HepG2 (cell line): Measurements from ENCODE around the gene CD7. TPM values are rescaled to one million over a fixed set of nuclear protein-coding genes. Genes with fewer than 3 reads are reported as not detected.

ENCODE experiments used
- EED ChIP-seq: sonication (generic); formaldehyde crosslinking; IDR thresholded peaks from 2 replicates; pipeline ENCODE4 v1.5.0; 2020; ENCODE audit warnings: mild to moderate bottlenecking, missing genetic modification reagents
- ESRRA ChIP-seq: sonication (generic); formaldehyde crosslinking; IDR thresholded peaks from 2 replicates; pipeline ENCODE4 v1.5.1; 2020; ENCODE audit warnings: mild to moderate bottlenecking, low read depth, missing genetic modification reagents
- KAT2B ChIP-seq: fragments of 150-350 bp; IDR thresholded peaks from 2 replicates; pipeline ENCODE4 v1.6.1; 2014; ENCODE audit warnings: low read depth, low read length, borderline replicate concordance
- NR2F1 ChIP-seq, 2 experiments: fragments of 450-650 bp in 1 of 2; formaldehyde crosslinking in 1 of 2; IDR thresholded peaks; 2 replicates each; pipeline versions ENCODE4 v1.5.0 to v1.6.1; 2016 to 2020; ENCODE audit warnings: mild to moderate bottlenecking in 1 of 2, missing compliant biosample characterization in 1 of 2, missing genetic modification reagents in 1 of 2, moderate library complexity in 1 of 2
- RXRA ChIP-seq: sonication (generic); formaldehyde crosslinking; IDR thresholded peaks from 2 replicates; pipeline ENCODE4 v1.5.1; 2020; ENCODE audit warnings: missing genetic modification reagents
- SATB2 ChIP-seq: sonication (generic); formaldehyde crosslinking; IDR thresholded peaks from 2 replicates; pipeline ENCODE4 v1.5.0; 2020; ENCODE audit warnings: missing genetic modification reagents
- SCMH1 ChIP-seq: sonication (generic); formaldehyde crosslinking; IDR thresholded peaks from 2 replicates; pipeline ENCODE4 v1.9.0; 2021; ENCODE audit warnings: missing genetic modification reagents, mild to moderate bottlenecking, borderline replicate concordance
- SRSF4 ChIP-seq: fragments of 200-400 bp; formaldehyde crosslinking; IDR thresholded peaks from one replicate; pipeline ENCODE4 v1.6.1; 2018; ENCODE audit warnings: mild to moderate bottlenecking, low read depth, low read length, moderate library complexity; ENCODE audit not compliant: poor library complexity, severe bottlenecking
- WIZ ChIP-seq: sonication (generic); formaldehyde crosslinking; IDR thresholded peaks from 2 replicates; pipeline ENCODE4 v1.5.1; 2020; ENCODE audit warnings: mild to moderate bottlenecking, missing genetic modification reagents
- ZNF230 ChIP-seq: sonication (generic); formaldehyde crosslinking; IDR thresholded peaks from 2 replicates; pipeline ENCODE4 v1.4.0; 2020; ENCODE audit warnings: mild to moderate bottlenecking, missing genetic modification reagents
- ZNF260 ChIP-seq: sonication (generic); formaldehyde crosslinking; IDR thresholded peaks from 2 replicates; pipeline ENCODE4 v1.4.0; 2020; ENCODE audit warnings: missing genetic modification reagents, low read depth, mild to moderate bottlenecking, borderline replicate concordance
- ZNF292 ChIP-seq: sonication (generic); formaldehyde crosslinking; IDR thresholded peaks from 2 replicates; pipeline ENCODE4 v1.8.1; 2022; ENCODE audit warnings: mild to moderate bottlenecking, low read depth, missing genetic modification reagents, borderline replicate concordance
- ZNF350 ChIP-seq: sonication (generic); formaldehyde crosslinking; IDR thresholded peaks from 2 replicates; pipeline ENCODE4 v1.4.0; 2020; ENCODE audit warnings: mild to moderate bottlenecking, low read depth, missing genetic modification reagents, borderline replicate concordance
- ZNF496 ChIP-seq: sonication (generic); formaldehyde crosslinking; IDR thresholded peaks from 2 replicates; pipeline ENCODE4 v1.8.1; 2023; ENCODE audit warnings: mild to moderate bottlenecking, moderate library complexity, missing genetic modification reagents; ENCODE audit not compliant: insufficient replicate concordance
- ZSCAN30 ChIP-seq: sonication (generic); formaldehyde crosslinking; IDR thresholded peaks from 2 replicates; pipeline ENCODE4 v1.5.0; 2020; ENCODE audit warnings: mild to moderate bottlenecking, missing genetic modification reagents
- polyA plus RNA-seq, 8 experiments: library from polyadenylated mRNA; depleted of rRNA in 3 of 8; stranded (reverse) in 7 of 8; unstranded in 1 of 8; fragments of >200 nt; fragmentation: Illumina TruSeq in 4 of 8; extraction: Trizol in 4 of 8; gene quantifications; 2 replicates each; pipeline versions ENCODE4 v1.2.1 to v1.2.3, GENCODE V29; 2011 to 2016; ENCODE audit warnings: low read depth in 4 of 8, missing spikeins in 1 of 8, mixed read lengths in 1 of 8; ENCODE audit not compliant: insufficient read depth in 1 of 8
- total RNA-seq, 5 experiments: library from RNA; depleted of rRNA; stranded (reverse); fragments of >200 nt; fragmentation: Illumina TruSeq; extraction: Trizol; gene quantifications; 2 replicates each; pipeline ENCODE4 v1.2.3, GENCODE V29; 2016; ENCODE audit warnings: low read depth in 1 of 5
- TF ChIP-seq, protein P1 (sequence below): sonication (generic); formaldehyde crosslinking; IDR thresholded peaks from 2 replicates; pipeline ENCODE4 v1.8.0; 2022; ENCODE audit warnings: mild to moderate bottlenecking, missing genetic modification reagents; ENCODE audit not compliant: insufficient replicate concordance
- TF ChIP-seq, protein P2 (sequence below): sonication (generic); formaldehyde crosslinking; IDR thresholded peaks from 2 replicates; pipeline ENCODE4 v1.4.0; 2020; ENCODE audit warnings: missing genetic modification reagents, borderline replicate concordance
- TF ChIP-seq, protein P3 (sequence below): sonication (generic); formaldehyde crosslinking; IDR thresholded peaks from 2 replicates; pipeline ENCODE4 v1.5.0; 2020; ENCODE audit warnings: mild to moderate bottlenecking, missing genetic modification reagents
- TF ChIP-seq, protein P4 (sequence below): sonication (generic); formaldehyde crosslinking; IDR thresholded peaks from 2 replicates; pipeline ENCODE4 v1.4.0; 2020; ENCODE audit warnings: missing genetic modification reagents

Gene CD7
- total and polyA plus RNA-seq, 2 of the 13 experiments (the other 11 are each of a cell fraction or from before 2014, with no cell fraction given) = 67.6 to 76.4 TPM

DNA sequence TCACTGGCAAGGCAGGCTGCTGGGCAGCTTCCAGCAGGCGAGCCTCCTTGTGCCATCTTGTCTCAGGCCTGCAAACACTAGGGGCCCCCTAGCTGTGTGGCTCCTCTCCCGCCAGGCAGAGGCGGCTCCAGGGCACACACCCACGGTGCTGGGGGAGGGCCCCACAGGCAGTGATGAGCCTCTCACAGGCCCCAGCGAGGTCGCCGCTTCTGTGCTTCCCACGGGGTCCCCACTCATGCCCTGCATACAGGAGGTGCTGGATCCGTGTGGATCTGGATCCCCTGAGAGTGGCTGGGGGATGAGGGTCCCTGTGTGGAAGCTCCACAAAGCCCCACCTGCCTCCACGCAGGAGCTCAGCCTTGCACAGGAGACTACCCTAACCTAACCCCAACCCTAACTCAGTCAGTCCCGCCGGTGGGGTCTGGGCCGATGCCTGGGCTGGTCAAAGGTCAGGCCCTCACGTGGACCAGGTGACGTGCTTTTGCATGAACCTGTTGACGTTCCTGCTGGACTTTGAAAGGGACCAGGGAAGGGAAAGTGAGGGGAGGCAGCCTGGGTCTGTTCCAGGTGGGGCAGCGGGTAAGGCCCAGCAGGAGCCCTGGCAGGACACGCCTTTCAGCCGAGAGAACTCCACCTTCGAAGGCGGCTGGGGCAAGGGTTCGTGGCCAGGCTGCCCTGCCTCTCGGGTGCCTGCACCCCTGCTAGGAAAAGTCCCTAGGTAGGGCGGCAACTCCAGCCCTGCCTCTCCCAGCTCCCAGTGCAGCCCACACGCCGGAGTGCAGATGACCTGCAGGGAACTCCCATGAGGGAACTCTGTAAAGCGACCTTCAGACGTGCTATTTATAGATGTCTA, 11.0 kb upstream of the CD7 start (continued):
- TF ChIP-seq, protein P1, sequence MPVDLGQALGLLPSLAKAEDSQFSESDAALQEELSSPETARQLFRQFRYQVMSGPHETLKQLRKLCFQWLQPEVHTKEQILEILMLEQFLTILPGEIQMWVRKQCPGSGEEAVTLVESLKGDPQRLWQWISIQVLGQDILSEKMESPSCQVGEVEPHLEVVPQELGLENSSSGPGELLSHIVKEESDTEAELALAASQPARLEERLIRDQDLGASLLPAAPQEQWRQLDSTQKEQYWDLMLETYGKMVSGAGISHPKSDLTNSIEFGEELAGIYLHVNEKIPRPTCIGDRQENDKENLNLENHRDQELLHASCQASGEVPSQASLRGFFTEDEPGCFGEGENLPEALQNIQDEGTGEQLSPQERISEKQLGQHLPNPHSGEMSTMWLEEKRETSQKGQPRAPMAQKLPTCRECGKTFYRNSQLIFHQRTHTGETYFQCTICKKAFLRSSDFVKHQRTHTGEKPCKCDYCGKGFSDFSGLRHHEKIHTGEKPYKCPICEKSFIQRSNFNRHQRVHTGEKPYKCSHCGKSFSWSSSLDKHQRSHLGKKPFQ (CRISPR knock-in tag) = peak; percentile 94
- no peak for TF ChIP-seq ZSCAN30 (CRISPR knock-in tag)
- TF ChIP-seq, protein P2, sequence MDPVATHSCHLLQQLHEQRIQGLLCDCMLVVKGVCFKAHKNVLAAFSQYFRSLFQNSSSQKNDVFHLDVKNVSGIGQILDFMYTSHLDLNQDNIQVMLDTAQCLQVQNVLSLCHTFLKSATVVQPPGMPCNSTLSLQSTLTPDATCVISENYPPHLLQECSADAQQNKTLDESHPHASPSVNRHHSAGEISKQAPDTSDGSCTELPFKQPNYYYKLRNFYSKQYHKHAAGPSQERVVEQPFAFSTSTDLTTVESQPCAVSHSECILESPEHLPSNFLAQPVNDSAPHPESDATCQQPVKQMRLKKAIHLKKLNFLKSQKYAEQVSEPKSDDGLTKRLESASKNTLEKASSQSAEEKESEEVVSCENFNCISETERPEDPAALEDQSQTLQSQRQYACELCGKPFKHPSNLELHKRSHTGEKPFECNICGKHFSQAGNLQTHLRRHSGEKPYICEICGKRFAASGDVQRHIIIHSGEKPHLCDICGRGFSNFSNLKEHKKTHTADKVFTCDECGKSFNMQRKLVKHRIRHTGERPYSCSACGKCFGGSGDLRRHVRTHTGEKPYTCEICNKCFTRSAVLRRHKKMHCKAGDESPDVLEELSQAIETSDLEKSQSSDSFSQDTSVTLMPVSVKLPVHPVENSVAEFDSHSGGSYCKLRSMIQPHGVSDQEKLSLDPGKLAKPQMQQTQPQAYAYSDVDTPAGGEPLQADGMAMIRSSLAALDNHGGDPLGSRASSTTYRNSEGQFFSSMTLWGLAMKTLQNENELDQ = no peak; the same call in 1 of the 2 replicates
- TF ChIP-seq RXRA (CRISPR knock-in tag) = peak; percentile 98
- TF ChIP-seq SRSF4 = no peak
- TF ChIP-seq ZNF260 = no peak
- TF ChIP-seq, protein P3, sequence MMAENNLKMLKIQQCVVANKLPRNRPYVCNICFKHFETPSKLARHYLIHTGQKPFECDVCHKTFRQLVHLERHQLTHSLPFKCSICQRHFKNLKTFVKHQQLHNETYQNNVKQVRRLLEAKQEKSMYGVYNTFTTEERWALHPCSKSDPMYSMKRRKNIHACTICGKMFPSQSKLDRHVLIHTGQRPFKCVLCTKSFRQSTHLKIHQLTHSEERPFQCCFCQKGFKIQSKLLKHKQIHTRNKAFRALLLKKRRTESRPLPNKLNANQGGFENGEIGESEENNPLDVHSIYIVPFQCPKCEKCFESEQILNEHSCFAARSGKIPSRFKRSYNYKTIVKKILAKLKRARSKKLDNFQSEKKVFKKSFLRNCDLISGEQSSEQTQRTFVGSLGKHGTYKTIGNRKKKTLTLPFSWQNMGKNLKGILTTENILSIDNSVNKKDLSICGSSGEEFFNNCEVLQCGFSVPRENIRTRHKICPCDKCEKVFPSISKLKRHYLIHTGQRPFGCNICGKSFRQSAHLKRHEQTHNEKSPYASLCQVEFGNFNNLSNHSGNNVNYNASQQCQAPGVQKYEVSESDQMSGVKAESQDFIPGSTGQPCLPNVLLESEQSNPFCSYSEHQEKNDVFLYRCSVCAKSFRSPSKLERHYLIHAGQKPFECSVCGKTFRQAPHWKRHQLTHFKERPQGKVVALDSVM (CRISPR knock-in tag) = peak; percentile 84
- TF ChIP-seq SATB2 = 0 out of 2 replicates have a peak, but pooled peaks have one; percentile 63
- TF ChIP-seq WIZ = no peak
- TF ChIP-seq ZNF496 (CRISPR knock-in tag) = no peak
- peak; percentile 82 for TF ChIP-seq ZNF292 (CRISPR knock-in tag)
- 0 out of 2 replicates have a peak, but pooled peaks have one; percentile 43 for TF ChIP-seq EED (CRISPR knock-in tag)
- peak; percentile 96 to 98 for TF ChIP-seq NR2F1 (CRISPR knock-in tag; IDR thresholded peaks at IDR 0.05)
- peak; percentile 96 for TF ChIP-seq ESRRA (CRISPR knock-in tag)
- 0 out of 2 replicates have a peak, but pooled peaks have one; percentile 84 for TF ChIP-seq ZNF230 (CRISPR knock-in tag)
- TF ChIP-seq ZNF350 (CRISPR knock-in tag) = peak; percentile 92; the same call in 1 of the 2 replicates
- no peak for TF ChIP-seq SCMH1
- TF ChIP-seq, protein P4, sequence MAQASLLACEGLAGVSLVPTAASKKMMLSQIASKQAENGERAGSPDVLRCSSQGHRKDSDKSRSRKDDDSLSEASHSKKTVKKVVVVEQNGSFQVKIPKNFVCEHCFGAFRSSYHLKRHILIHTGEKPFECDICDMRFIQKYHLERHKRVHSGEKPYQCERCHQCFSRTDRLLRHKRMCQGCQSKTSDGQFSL (CRISPR knock-in tag) = peak; percentile 38; the same call in 1 of the 2 replicates
- peak; percentile 74 for TF ChIP-seq KAT2B
